22Rv1 (cell line): Measurements from ENCODE around the gene FGR.

ENCODE experiments used
- CTCF ChIP-seq: fragments of 450-650 bp; IDR thresholded peaks from 2 replicates; pipeline ENCODE4 v1.5.1; 2017; ENCODE audit warnings: mild to moderate bottlenecking
- ZFX ChIP-seq: fragments of 450-650 bp; IDR thresholded peaks from 2 replicates; pipeline ENCODE4 v1.6.1; 2017; ENCODE audit warnings: antibody characterized with exemption, borderline replicate concordance

GRCh38 chr1:27633298-27633610 lies 1.7 kb downstream of the FGR start:
- TF ChIP-seq CTCF, result no peak
- TF ChIP-seq ZFX, result no peak
